Pericardium fibroblast (primary cell): ENCODE data around the gene WDR20. TPM values are rescaled to one million over a fixed set of nuclear protein-coding genes. Genes with fewer than 3 reads are reported as not detected.

Experiments
- total RNA-seq: library from RNA; depleted of rRNA; stranded (reverse); fragments of >200 nt; gene quantifications from 2 replicates; pipeline ENCODE4 v1.2.3, GENCODE V29; 2015

WDR20 gene, protein sequence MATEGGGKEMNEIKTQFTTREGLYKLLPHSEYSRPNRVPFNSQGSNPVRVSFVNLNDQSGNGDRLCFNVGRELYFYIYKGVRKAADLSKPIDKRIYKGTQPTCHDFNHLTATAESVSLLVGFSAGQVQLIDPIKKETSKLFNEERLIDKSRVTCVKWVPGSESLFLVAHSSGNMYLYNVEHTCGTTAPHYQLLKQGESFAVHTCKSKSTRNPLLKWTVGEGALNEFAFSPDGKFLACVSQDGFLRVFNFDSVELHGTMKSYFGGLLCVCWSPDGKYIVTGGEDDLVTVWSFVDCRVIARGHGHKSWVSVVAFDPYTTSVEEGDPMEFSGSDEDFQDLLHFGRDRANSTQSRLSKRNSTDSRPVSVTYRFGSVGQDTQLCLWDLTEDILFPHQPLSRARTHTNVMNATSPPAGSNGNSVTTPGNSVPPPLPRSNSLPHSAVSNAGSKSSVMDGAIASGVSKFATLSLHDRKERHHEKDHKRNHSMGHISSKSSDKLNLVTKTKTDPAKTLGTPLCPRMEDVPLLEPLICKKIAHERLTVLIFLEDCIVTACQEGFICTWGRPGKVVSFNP
- 9.0 and 9.9 TPM in 2 replicates for total RNA-seq

DNA sequence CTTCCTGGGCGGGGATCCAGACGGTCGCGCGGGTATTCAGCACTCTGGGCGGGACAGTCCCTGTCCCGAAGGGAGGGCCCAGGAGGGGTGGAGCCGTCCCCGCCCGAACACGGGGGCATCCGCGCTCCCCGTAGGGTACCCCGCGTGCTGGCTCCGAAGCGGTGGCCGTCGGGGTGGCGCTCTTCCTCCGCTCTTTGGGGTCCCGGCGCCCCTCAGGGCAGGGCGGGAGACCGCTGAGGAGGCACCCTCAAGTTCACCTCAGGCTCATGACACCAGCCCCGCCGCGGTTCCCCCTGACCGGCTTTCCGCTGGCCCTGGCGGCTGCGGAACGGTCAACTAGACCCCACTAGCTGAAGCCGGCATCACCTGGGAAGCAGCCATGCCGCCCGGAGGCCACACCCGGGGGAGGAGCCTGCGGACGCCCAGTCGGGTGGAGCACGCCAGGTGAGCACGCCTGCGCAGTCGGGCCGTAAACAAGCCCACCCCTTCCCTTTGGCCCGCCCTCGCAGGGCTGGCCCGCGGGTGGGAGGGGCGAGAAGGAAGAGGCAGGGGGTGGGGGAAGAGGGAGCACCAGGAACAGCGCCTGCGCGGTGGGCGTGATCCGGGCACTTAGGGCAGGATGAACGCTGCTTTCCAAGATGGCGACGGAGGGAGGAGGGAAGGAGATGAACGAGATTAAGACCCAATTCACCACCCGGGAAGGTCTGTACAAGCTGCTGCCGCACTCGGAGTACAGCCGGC, at the start of gene WDR20:
TSS of gene WDR20 (plus strand) at position 612 of the 741 bp plus-strand sequence. CDS start at position 639, 27 bp downstream.

Other genes with a start within 250 kb of the WDR20 start
- gene DYNC1H1, start 175.3 kb upstream of the WDR20 start, total RNA-seq, result 213 and 298 TPM in 2 replicates
- gene HSP90AA1, start 52.9 kb upstream of the WDR20 start, total RNA-seq, result 190 and 196 TPM in 2 replicates
- 15.4 and 24.7 TPM in 2 replicates for gene MOK, start 165.3 kb downstream of the WDR20 start, total RNA-seq
- gene ZNF839, start 179.8 kb downstream of the WDR20 start, total RNA-seq, result 4.9 and 5.0 TPM in 2 replicates
- 31.9 and 58.3 TPM in 2 replicates for gene CINP, start 223.0 kb downstream of the WDR20 start, total RNA-seq
- 7.8 and 33.2 TPM in 2 replicates for gene TECPR2, start 223.0 kb downstream of the WDR20 start, total RNA-seq